H9 (cell line): ENCODE measurements around the gene TIMM13. TPM values are rescaled to one million over a fixed set of nuclear protein-coding genes. Genes with fewer than 3 reads are reported as not detected.
A peak's percentile ranks its signal among the peaks of the same experiment; 100 is the strongest.

Experiments used
- DNase-seq: peaks from one replicate; pipeline ENCODE4 v3.0.0-alpha.2; 2017
- H2AFZ ChIP-seq: one replicate; pipeline ENCODE4 v1.6.1; 2013; ENCODE audit warnings: mild to moderate bottlenecking, low read length, control low read depth, moderate library complexity
- H2AK5ac ChIP-seq: 2 replicates; pipeline ENCODE4 v1.6.1; 2013; ENCODE audit warnings: low read length, control low read depth, mixed read lengths; ENCODE audit not compliant: insufficient read length
- H2BK120ac ChIP-seq: one replicate; pipeline ENCODE4 v1.6.1; 2013; ENCODE audit warnings: low read depth, mild to moderate bottlenecking, low read length, control low read depth, inconsistent platforms; ENCODE audit not compliant: poor library complexity, severe bottlenecking
- H2BK12ac ChIP-seq: 2 replicates; pipeline ENCODE4 v1.6.1; 2013; ENCODE audit warnings: low read length, control low read depth, mixed read lengths, low read depth; ENCODE audit not compliant: insufficient read length
- H2BK15ac ChIP-seq: 2 replicates; pipeline ENCODE4 v1.6.1; 2013; ENCODE audit warnings: low read depth, low read length, control low read depth
- H2BK20ac ChIP-seq: one replicate; pipeline ENCODE4 v1.6.1; 2013; ENCODE audit warnings: low read depth, mild to moderate bottlenecking, low read length, control low read depth, inconsistent platforms; ENCODE audit not compliant: poor library complexity, severe bottlenecking
- H2BK5ac ChIP-seq: 2 replicates; pipeline ENCODE4 v1.6.1; 2013; ENCODE audit warnings: low read length, control low read depth, mixed read lengths; ENCODE audit not compliant: insufficient read length
- H3K14ac ChIP-seq: 2 replicates; pipeline ENCODE4 v1.6.1; 2013; ENCODE audit warnings: low read length, control low read depth; ENCODE audit not compliant: insufficient read depth
- H3K18ac ChIP-seq: 2 replicates; pipeline ENCODE4 v1.6.1; 2013; ENCODE audit warnings: low read depth, mild to moderate bottlenecking, mixed read lengths, low read length, control low read depth; ENCODE audit not compliant: insufficient read length
- H3K23ac ChIP-seq: 2 replicates; pipeline ENCODE4 v1.6.1; 2013; ENCODE audit warnings: low read length, control low read depth, mixed read lengths, low read depth; ENCODE audit not compliant: insufficient read length
- H3K23me2 ChIP-seq: 2 replicates; pipeline ENCODE4 v1.6.1; 2013; ENCODE audit warnings: low read depth, mild to moderate bottlenecking, mixed read lengths, low read length, control low read depth; ENCODE audit not compliant: insufficient read length, poor library complexity, severe bottlenecking
- H3K27ac ChIP-seq: 2 replicates; pipeline ENCODE4 v1.5.1; 2013; ENCODE audit warnings: low read length, control low read depth, mixed read lengths, low read depth; ENCODE audit not compliant: insufficient read length
- H3K27me3 ChIP-seq: 2 replicates; pipeline ENCODE4 v1.6.1; 2013; ENCODE audit warnings: low read length, control low read depth, inconsistent platforms; ENCODE audit not compliant: insufficient read depth
- H3K4ac ChIP-seq: 2 replicates; pipeline ENCODE4 v1.6.1; 2013; ENCODE audit warnings: low read depth, mild to moderate bottlenecking, control low read depth, inconsistent platforms, low read length, moderate library complexity
- H3K4me1 ChIP-seq: 2 replicates; pipeline ENCODE4 v1.6.1; 2013; ENCODE audit warnings: low read length, control low read depth, inconsistent platforms; ENCODE audit not compliant: insufficient read depth
- H3K4me2 ChIP-seq: 2 replicates; pipeline ENCODE4 v1.6.1; 2013; ENCODE audit warnings: low read length, control low read depth, mixed read lengths; ENCODE audit not compliant: insufficient read length, insufficient read depth
- H3K56ac ChIP-seq: 2 replicates; pipeline ENCODE4 v1.6.1; 2013; ENCODE audit warnings: low read depth, mild to moderate bottlenecking, mixed read lengths, low read length, control low read depth; ENCODE audit not compliant: insufficient read length
- H3K79me1 ChIP-seq: 2 replicates; pipeline ENCODE4 v1.6.1; 2013; ENCODE audit warnings: low read depth, mild to moderate bottlenecking, moderate library complexity, low read length, control low read depth, inconsistent platforms; ENCODE audit not compliant: insufficient read depth, poor library complexity, severe bottlenecking
- H3K79me2 ChIP-seq: 2 replicates; pipeline ENCODE4 v1.6.1; 2013; ENCODE audit warnings: low read length, control low read depth, inconsistent platforms; ENCODE audit not compliant: insufficient read depth
- H3K9ac ChIP-seq: 2 replicates; pipeline ENCODE4 v1.6.1; 2013; ENCODE audit warnings: low read length, control low read depth, mixed read lengths; ENCODE audit not compliant: insufficient read length; ENCODE audit errors: extremely low read depth
- H3K9me3 ChIP-seq: one replicate; pipeline ENCODE4 v1.6.1; 2013; ENCODE audit warnings: low read depth, low read length, inconsistent platforms; ENCODE audit not compliant: control insufficient read depth
- H3T11ph ChIP-seq: one replicate; pipeline ENCODE4 v1.6.1; 2013; ENCODE audit warnings: mild to moderate bottlenecking, low read length, control low read depth, inconsistent platforms
- H4K20me1 ChIP-seq: one replicate; pipeline ENCODE4 v1.6.1; 2013; ENCODE audit not compliant: control insufficient read depth, insufficient read length, insufficient read depth
- H4K5ac ChIP-seq: 2 replicates; pipeline ENCODE4 v1.6.1; 2013; ENCODE audit warnings: low read depth, mild to moderate bottlenecking, mixed read lengths, low read length, control low read depth; ENCODE audit not compliant: insufficient read length
- H4K8ac ChIP-seq: replicated peaks from 2 replicates; pipeline ENCODE4 v1.6.1; 2013; ENCODE audit warnings: low read length, control low read depth, mixed read lengths, low read depth; ENCODE audit not compliant: insufficient read length
- H4K91ac ChIP-seq: 2 replicates; pipeline ENCODE4 v1.6.1; 2013; ENCODE audit warnings: low read depth, mild to moderate bottlenecking, moderate library complexity, mixed read lengths, low read length, control low read depth; ENCODE audit not compliant: insufficient read length
- H3K27ac Mint-ChIP-seq, 3 experiments: 2 replicates in 2 of 3; 3 replicates in 1 of 3; pipeline ENCODE4 v1.8.0; 2020 to 2021; ENCODE audit warnings: mixed read lengths in 3 of 3, mild to moderate bottlenecking in 1 of 3, moderate library complexity in 1 of 3
- H3K27me3 Mint-ChIP-seq: 2 replicates; pipeline ENCODE4 v1.8.0; 2021; ENCODE audit warnings: low read depth, mild to moderate bottlenecking, moderate library complexity, mixed read lengths
- H3K36me3 Mint-ChIP-seq, 3 experiments: 2 replicates in 2 of 3; 3 replicates in 1 of 3; pipeline ENCODE4 v1.8.0; 2020 to 2021; ENCODE audit warnings: low read depth in 3 of 3, mixed read lengths in 3 of 3; ENCODE audit not compliant: insufficient read depth in 1 of 3
- H3K4me1 Mint-ChIP-seq, 2 experiments: 2 replicates each; pipeline ENCODE4 v1.8.0; 2020; ENCODE audit warnings: mixed read lengths in 2 of 2
- H3K4me3 Mint-ChIP-seq, 2 experiments: 2 replicates in 1 of 2; 3 replicates in 1 of 2; pipeline ENCODE4 v1.8.0; 2020 to 2021; ENCODE audit warnings: mild to moderate bottlenecking in 2 of 2, mixed read lengths in 2 of 2, moderate library complexity in 1 of 2
- H3K9me3 Mint-ChIP-seq, 2 experiments: 2 replicates in 1 of 2; 3 replicates in 1 of 2; pipeline ENCODE4 v1.8.0; 2020; ENCODE audit warnings: mild to moderate bottlenecking in 2 of 2, mixed read lengths in 2 of 2, moderate library complexity in 1 of 2
- WGBS: extraction: QIAGEN DNeasy Blood & Tissue Kit; methylation state at CpG from one replicate; pipeline ENCODE4 v1.1.7; 2013; ENCODE audit warnings: missing lambda C conversion rate, low lambda C conversion rate, mixed read lengths; ENCODE audit not compliant: insufficient read length; ENCODE audit errors: extremely low coverage; 5-methylcytosine and 5-hydroxymethylcytosine counted together
- total RNA-seq: library from RNA; stranded (reverse); gene quantifications from 2 replicates; pipeline ENCODE4 v1.2.1, GENCODE V29; 2021
- TF ChIP-seq, protein P1 (sequence below): fragments of 200-600 bp; sonication (generic); conservative IDR thresholded peaks from 3 replicates; pipeline ENCODE4 v1.8.0; 2021; ENCODE audit warnings: antibody characterized with exemption, mild to moderate bottlenecking

The TIMM13 gene
- total RNA-seq, 1 experiment from 2014 or later: 214 TPM

- Histone ChIP-seq H2BK120ac (no peak overlapping the region), H4K91ac (no peak overlapping the region), H3K79me2 (no peaks in the 10 kb centered on the region), H4K8ac (no peak overlapping the region), H2BK12ac (no peak overlapping the region), H3K18ac (peak overlapping the region; percentile 75), H3K23ac (no peak overlapping the region), H3K56ac (no peak overlapping the region), H2BK5ac (no peak overlapping the region), H4K20me1 (no peaks in the 10 kb centered on the region), H3K27ac (no peak overlapping the region), H2AFZ (no peak overlapping the region), H3K9me3 (no peaks in the 10 kb centered on the region), H3K4me1 (no peaks in the 10 kb centered on the region), H2AK5ac (no peak overlapping the region), H2BK20ac (no peak overlapping the region), H3T11ph (no peak overlapping the region), H3K9ac (no peak overlapping the region), H3K4ac (no peak overlapping the region; the same call in 1 of the 2 replicates), H3K27me3 (no peaks in the 10 kb centered on the region), H3K23me2 (peaks cover 15% of the 10 kb centered on the region), H3K4me2 (peak overlapping the region; percentile 34), H3K14ac (peak overlapping the region; percentile 52), H2BK15ac (no peak overlapping the region), H4K5ac (no peak overlapping the region), H3K79me1 (no peaks in the 10 kb centered on the region)
- peak overlapping the region in 1 of 3 experiments; percentile 94; a peak in 2 of 7 replicates for H3K27ac Mint-ChIP-seq
- no peaks in the 10 kb centered on the region for H3K27me3 Mint-ChIP-seq
- H3K4me3 Mint-ChIP-seq: peak overlapping the region; percentile 64 to 82
- TF ChIP-seq, protein P1, sequence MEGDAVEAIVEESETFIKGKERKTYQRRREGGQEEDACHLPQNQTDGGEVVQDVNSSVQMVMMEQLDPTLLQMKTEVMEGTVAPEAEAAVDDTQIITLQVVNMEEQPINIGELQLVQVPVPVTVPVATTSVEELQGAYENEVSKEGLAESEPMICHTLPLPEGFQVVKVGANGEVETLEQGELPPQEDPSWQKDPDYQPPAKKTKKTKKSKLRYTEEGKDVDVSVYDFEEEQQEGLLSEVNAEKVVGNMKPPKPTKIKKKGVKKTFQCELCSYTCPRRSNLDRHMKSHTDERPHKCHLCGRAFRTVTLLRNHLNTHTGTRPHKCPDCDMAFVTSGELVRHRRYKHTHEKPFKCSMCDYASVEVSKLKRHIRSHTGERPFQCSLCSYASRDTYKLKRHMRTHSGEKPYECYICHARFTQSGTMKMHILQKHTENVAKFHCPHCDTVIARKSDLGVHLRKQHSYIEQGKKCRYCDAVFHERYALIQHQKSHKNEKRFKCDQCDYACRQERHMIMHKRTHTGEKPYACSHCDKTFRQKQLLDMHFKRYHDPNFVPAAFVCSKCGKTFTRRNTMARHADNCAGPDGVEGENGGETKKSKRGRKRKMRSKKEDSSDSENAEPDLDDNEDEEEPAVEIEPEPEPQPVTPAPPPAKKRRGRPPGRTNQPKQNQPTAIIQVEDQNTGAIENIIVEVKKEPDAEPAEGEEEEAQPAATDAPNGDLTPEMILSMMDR: no peak
- H3K9me3 Mint-ChIP-seq: no peaks in the 10 kb centered on the region
- H3K4me1 Mint-ChIP-seq: peaks cover 4 to 11% of the 10 kb centered on the region in 2 experiments; a peak in 3 of 4 replicates
- no CpG with 5 or more reads among the region's 62 CpGs for WGBS
- H3K36me3 Mint-ChIP-seq: no peaks in the 10 kb centered on the region; a peak in 1 of 7 replicates
- peak; percentile 84 for DNase-seq
Observed at GRCh38 chr19:2461751-2462634, 34.6 kb upstream of the TIMM13 start.
